ENCODE measurements around the gene RERE.
"Not testable (repeated sequence)": the region's sequence is repeated elsewhere in the genome, so short reads cannot be mapped to it uniquely, and the experiment has no call there.

RERE gene

GRCh38 chr1:8712413-8713231, 104.8 kb downstream of the RERE start:
- FAIRE-seq, result peak; percentile 94

GRCh38 chr1:8711873-8712412, 105.5 kb downstream of the RERE start:
- no peak for FAIRE-seq

GRCh38 chr1:8711151-8711550, 106.3 kb downstream of the RERE start:
- no peak for FAIRE-seq

GRCh38 chr1:8708259-8708658, 109.2 kb downstream of the RERE start:
- no peak for FAIRE-seq

GRCh38 chr1:8706995-8707396, 110.4 kb downstream of the RERE start:
- peak; percentile 63 for FAIRE-seq

- FAIRE-seq, result no peak
Observed at GRCh38 chr1:8706291-8706690, 111.1 kb downstream of the RERE start.

GRCh38 chr1:8704866-8705506, 112.5 kb downstream of the RERE start:
- FAIRE-seq, result no peak

- no peak for FAIRE-seq
Observed at GRCh38 chr1:8702850-8703810, 114.3 kb downstream of the RERE start.

- FAIRE-seq, result no peak
Observed at GRCh38 chr1:8702472-8702849, 115.0 kb downstream of the RERE start.

GRCh38 chr1:8701794-8702471, 115.5 kb downstream of the RERE start:
- no peak for FAIRE-seq

GRCh38 chr1:8699679-8700078, 117.8 kb downstream of the RERE start:
- no peak for FAIRE-seq

GRCh38 chr1:8698937-8699447, 118.4 kb downstream of the RERE start:
- FAIRE-seq, result no peak

- FAIRE-seq, result no peak
Observed at GRCh38 chr1:8698012-8698630, 119.3 kb downstream of the RERE start.

GRCh38 chr1:8695442-8695841, 122.0 kb downstream of the RERE start:
- FAIRE-seq, result not testable (repeated sequence)

- no peak for FAIRE-seq
Observed at GRCh38 chr1:8693107-8693506, 124.3 kb downstream of the RERE start.

- FAIRE-seq, result no peak
Observed at GRCh38 chr1:8691662-8692061, 125.8 kb downstream of the RERE start.

GRCh38 chr1:8690253-8690525, 127.3 kb downstream of the RERE start:
- no peak for FAIRE-seq

- FAIRE-seq, result no peak
Observed at GRCh38 chr1:8689431-8690252, 127.8 kb downstream of the RERE start.

- no peak for FAIRE-seq
Observed at GRCh38 chr1:8687538-8687937, 129.9 kb downstream of the RERE start.

GRCh38 chr1:8687039-8687438, 130.4 kb downstream of the RERE start:
- no peak for FAIRE-seq

- no peak for FAIRE-seq
Observed at GRCh38 chr1:8685463-8685862, 132.0 kb downstream of the RERE start.
